GM21447 (cell line): ENCODE data around the gene LOXL1.

ENCODE experiments used
- ATAC-seq: cut with Tn5 transposase; IDR thresholded peaks from one replicate; pipeline ENCODE4 v1.9.1; 2021; ENCODE audit not compliant: unreplicated experiment

LOXL1 gene

DNA sequence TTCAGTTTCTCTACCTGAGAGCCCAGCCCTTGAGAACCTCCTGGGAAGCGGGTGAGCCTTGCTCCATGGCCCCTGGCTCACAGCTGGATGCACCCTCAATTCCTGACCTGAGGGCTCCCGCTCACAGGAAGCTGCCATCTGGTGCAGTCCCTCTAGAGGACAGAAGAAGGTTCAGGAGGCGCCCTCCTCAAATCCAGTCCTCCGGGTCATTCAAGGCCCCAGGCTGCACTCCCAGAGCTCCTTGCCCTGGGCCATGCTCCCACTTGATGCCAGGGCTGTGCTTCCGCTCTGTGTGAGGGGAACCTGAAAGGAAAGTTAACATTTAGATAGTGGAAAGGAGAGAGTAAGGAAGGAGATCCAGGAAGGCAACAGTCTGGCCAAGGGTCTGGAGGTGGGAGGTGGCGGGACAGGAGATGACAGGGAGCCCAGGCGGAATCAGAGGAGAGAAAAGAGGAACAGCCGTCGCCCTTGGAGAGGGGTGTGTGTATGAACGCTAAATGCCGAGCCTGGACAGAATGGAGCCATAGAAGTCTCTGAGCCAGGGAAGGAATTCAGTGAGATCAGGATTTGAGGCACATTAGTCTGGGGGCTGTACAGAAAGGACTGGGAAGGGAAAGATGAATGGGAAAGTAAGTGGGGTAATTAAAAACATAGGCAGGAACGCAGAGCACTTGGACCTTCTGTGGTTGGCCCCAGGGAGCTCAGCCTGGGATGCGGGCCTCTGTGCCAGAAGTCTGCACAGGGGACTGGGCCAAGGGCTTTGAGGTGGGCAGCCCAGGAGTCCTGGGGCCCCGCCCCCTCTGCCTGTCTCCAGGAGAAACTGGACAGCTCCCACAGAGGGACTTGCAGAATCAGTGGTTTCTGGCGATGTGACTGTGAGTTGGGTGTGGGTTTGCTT is 26.8 kb upstream of the LOXL1 start:
- ATAC-seq, result no peak

DNA sequence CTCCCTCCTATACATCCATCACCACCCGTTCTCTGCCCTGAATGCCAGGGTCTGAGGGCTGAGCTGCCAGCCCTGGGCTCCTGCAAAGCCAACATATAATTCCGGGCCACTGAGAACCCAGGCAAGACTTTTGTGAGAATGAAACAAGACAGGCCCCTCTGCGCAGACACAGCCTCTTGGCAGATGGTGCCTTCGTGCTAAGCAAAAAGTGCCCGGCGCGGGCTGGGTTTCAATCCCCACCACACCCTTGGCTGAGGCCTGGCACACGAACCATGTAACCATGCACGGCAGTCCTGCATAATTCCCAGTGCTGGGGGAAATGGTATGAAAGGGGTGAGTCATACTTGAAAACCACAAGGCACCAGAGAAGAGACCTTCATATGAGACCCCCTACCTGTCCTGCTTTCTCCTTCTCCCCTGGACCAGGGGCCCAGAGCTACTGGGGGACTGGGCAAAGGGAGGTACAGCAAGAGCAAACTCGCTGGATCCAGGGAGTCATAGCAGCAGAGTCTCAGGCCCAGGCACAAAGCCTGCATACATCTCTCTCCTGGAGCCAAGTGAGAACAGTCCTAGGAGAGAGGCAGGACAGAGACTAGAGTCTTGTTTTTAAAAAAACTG is 26.1 kb upstream of the LOXL1 start:
- no peak for ATAC-seq

DNA sequence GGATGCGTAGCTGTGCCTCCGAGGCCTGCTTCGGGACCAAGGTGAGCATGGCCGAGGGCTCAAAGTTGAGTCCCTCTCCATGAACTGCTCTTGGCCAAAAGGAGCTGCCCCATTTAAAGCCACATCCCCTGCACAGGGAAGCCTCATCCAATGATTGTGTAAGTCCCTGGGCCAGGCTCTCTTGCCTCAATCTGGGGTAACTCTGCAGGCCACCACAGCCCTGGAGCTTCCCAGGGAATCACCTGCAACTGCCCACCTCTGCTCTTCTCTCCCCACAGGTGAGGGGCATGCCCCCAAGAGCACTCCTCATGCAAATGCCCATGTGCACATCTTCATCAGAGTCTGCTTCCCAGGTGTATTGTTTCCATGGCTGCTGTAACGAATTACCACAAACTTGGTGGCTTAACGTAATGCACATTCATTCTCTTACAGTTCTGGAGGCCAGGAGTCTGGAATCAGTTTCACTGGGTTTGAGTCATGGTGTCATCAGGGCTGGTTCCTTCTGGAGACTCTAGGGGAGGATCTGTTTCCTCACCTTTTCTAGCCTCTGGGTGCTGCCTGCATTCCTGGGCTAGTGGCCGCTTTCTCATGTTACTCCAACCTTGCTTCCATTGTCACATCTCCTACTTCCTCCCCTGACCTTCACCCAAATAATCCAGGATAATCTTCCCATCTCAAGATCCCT is 25.0 kb upstream of the LOXL1 start:
- no peak for ATAC-seq

DNA sequence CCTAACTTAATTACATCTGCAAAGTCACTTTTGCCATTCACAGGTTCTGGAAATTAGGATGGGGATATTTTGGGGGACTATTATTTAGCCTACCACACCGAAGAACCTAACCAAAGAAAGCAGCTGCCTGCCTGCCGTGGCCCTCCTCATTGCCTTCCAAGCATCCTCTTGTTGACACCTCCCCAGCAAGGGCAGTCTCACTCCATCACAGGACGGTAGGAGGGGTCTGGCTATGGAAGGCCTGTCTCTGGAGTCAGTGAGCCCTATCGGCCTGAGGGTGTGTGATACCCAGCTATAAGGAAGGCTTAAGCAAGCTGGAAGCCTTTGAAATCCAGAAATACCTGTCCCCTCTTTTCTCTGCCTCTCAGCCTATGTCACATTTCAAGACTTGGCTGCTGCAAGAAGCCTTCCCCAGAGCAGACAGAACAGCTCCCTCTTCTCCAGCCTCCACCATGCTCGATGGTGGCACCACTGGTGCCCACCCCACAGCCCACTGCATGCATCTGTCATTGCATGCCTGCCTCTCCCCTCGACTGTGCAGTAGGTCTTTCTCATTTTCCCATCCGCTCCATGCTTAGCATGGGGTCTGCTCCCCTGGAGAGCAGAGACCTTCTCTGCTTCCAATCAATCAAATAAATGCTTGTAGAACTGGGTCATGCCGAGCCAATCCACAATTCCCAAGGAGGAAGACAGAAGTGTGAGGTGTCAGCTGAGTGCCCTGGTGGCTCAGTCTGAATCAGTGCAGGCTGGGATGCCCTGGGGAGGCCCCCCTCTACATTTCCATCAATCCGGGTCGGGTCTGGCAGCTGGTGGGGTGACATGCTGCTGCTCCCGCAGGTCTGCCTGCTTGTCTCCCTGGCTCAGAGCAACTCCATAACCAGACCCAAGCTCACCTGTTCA is 23.9 kb upstream of the LOXL1 start:
- no peak for ATAC-seq

DNA sequence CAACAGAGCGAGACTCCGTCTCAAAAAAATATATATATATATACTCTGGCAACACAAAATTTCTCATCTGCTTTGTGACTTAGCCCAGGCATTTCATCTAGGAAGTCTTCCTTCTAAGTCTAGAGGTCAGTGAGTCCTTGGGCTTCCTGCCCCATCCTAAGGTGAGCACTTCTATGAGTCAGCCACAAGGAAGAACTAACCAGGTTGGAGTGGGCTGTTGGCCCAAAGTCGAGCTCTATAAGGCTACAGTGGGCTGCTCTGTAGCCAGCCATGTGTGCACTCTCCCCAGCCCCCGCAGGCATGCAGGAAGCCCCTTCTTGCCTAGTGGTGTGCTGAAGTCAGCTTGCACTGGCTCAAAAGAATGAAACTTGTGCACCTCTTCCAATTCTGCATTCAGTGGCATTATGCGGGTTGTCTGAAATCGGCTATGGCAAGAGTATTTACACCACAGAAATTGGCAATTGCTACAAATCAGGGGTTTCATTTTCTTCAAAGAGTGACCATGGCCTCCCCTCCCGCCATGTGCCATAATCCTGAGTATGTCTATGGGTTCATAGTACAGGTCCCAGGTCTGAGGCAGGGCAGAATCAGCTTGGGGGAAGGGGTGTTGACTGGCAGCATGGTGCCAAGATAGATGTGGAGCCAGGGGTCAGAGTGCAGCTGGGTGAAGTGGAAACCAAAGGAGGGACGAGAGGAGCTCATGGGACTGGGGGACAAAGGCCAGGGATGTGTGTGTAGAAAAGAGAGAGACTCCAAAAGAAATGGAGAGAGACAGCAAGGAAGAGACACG is 22.0 kb upstream of the LOXL1 start:
- no peak for ATAC-seq

DNA sequence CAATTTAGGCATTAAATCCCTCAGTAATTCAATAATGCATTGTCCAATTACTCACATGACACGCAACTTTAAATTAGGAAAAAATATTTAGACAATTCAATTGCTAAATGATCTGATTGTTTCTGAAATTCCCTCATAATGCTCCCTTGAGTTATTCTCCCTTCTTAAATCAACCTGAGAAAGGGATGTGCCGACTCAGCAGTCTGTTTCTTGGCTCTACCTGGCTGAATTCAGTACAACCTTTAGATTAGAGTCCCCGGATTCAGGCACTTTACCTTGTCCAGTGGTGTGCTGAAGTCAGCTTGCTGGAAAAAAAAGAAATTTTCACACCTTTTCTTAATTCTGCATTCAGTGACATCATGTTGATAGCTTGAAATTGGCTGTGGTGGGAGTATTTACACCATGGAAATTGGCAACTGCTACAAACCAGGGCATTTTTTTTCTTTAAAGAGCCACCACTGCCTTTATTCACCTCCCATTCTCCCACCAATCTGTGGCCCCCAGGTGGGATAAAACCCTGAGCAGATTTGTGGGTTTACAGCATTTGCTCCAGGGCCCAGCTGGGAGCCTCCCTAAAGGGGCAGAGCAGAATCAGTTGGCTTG is 20.9 kb upstream of the LOXL1 start:
- ATAC-seq, result no peak

DNA sequence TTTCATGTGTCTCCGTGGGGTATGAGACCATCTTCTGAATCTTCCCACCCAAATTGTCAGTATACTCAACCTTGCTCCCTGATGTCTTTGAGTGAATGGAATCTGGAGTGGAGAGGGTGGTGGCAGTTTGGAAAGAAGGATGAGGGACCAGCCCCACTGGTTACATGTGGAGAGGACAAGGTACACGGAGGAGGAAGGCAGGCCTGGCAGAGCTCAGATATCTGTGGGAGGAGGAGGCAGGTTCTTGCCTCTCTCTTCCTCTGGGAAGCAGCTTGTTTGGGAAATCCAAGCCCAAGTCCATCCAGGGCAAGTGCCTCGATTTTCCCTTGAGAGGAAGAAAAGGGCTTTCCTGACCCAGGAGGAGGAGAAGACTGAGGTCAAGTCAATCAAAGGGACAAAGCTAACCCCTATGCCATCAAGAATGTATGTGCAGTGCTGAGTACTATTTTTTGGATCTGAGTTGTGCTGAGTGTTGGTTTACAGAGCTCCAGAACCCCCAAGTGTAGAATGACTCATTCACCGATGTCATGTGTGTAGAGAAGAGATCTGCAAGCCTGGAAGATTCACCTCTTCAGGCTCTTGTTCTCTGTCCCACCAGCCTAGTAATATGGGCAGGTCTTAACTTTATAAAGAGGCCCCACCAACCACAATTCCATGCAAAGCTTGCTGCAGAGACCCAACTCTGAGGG is 19.8 kb upstream of the LOXL1 start:
- ATAC-seq, result no peak

DNA sequence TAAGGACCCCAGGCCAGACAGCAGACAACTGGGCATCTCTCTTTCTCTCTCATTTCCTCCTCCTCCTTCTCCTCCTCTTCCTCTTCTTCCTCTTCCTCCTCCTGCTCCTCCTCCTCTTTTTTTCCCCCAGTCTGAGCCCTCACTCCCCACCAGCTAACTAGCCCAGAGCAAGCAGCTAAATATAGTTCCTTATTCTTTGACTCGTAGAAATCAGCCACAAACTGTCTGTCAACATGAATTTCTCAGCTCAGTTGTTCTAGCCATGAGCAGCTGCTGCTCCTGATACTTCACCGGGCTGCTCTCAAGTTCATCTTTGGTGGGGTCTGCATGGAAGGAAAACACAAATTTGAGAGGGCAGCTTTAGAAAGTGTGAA is 19.2 kb upstream of the LOXL1 start:
- no peak for ATAC-seq

DNA sequence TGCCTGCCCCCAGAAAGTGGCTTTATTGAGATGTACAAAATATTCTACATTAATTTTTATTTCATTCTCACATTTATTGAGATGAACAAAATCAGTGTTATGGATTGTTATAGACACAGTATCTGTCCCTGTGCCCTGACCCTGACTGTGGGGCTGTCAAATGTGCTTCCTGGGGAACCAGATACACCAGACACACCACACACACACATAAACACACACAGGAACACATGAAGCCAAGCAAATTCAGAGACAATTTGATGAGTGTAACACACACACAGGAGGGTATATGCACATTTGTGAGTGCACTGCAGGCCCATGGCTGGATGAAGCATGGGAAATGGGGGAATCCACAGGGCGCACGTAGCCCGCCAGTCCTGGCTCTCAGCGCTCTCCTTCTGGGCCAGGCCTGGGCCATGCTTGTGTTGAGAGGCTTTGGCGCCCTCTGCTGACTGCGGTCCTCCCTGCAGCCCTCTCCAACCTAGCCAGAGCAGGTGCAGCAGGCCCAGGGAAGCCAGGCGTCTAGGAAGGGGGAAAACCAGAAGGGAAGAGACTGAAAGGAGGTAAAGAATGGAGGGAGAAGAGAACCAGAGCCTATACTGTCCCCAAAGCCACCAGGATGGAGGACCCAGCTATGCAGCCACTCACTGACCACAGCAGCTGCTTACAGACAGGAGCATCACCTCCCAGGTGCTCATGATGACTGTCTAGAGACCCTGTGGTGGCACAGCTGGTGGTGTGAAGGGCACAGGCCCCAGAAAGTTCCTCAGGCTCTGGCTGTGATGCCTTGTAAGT is 18.0 kb upstream of the LOXL1 start:
- ATAC-seq, result no peak

DNA sequence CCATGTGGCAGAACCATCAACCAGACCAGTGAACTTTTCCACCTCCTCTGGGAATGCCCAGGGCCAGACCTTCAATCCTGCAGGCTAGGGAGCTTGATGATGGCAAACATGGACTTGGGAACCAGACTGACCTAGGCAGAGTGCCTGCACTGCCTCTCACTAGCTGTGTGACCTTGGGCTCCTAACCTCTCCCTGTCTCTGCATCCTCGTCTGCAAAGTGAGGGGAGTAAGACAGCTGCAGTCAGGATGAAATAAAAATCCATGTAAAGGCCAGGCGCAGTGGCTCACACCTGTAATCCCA is 17.5 kb upstream of the LOXL1 start:
- no peak for ATAC-seq

DNA sequence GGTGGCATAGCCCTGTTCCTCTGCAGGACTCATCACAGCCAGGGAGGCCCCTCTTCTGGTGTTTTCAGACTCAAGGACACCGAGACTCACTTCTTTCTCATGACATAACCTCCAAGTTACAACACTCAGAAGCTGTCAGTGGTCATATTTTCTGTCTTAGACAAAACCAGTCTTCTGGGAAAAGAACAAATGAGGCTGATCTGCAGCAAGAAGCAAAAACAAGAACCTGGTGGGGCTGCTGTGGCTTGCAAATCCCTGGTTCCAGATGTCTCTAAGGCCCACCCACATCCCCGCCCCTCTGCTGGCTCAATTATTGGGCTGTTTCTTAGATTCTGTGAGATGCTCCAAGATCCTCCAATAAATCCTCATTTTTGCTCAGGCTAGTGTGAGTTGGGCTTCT is 16.6 kb upstream of the LOXL1 start:
- no peak for ATAC-seq

DNA sequence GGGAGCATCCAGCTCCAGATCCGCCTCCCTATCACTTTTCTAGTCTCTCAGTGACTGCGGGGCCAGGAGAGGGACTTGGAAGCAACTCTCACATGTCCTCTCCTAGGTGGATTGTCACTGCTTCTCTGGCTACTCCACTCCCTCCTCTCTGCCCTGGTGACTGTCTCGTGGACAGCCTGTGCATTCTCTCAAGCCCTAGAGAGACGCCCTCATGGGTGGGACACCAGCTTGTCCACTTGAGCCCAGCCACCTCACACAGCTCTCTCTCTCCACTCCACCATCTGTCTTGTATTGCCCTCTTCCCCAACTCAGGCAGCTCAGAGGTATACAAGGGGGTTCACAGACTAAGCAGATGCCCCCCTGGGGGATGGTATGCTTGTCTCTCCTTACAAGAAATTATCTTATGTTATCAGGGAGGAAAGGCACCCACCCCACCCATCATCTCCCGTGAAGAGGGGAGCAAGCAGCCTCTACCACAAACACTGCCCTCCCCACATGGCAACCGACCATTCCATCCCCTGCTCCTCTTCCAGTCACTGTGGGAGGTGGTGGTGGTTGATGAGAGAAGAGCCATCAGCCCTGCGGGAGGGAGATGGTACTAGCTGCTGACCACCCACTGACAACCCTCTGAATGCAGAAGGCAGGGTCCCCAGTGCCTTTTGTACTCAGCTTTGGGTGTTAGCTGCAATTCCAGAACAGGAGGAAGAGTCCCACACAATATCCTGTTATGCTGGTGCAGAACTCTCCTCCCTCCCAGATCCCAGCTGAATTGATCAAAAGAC is 15.5 kb upstream of the LOXL1 start:
- ATAC-seq, result no peak

DNA sequence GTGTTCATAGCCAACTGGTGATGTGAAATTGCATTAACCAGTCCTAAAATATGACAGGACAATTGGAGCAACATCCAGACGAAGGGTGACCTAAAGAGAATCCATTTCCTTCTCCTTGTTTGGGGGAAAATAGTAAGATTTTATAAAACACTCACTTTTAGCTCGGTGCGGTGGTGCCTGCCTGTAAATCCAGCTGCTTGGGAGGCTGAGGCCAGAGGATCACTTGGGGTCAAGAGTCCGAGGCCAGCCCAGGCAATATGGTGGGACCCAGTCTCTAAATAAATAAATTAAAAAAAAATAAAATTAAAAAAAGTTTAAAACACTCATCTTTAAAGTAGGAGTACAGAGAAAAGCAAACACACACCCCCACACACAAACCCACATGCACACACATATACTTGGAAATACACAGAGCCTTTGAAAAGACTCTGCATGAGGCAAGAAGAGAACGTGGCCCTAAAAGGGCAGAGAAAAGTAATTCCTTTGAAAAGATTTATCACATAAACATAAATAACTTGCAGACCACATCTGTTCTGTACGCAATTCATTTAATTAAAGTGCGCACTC is 14.1 kb upstream of the LOXL1 start:
- no peak for ATAC-seq

DNA sequence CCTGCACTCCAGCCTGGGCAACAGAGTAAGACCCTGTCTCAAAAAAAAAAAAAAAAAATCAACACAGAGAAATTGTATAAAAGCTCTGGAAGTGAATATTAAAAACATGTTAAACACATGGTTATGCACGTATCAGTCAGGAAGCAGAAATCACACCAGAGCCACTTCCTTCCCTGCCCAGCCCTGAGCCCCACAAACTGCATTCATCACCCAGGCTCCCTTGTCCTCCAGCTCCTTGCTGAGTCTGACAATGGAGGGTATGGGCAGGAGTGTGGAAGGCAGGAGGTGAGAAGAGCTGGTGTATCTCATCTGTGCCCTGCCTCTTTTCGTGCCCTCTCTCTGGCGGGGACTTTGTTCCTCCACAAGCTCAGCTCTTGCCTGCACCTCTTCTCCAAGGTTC is 12.1 kb upstream of the LOXL1 start:
- ATAC-seq, result no peak

DNA sequence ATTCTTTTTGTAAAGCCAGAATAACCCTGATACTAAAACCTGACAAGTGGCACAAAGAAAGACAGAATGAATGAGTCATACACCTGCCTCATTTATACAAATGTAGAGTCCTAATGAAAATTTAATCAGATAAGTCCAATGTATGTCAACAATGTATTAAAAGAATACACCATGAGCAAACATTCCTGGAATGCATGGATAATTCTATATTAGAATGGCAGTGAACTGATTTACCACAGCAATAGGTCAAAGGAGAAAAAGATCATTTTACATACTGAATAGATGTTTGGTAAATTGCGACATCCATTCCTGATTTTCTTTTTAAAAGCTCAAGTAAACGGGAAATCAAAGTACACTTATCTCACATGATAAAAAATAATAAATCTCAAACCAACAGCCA is 11.2 kb upstream of the LOXL1 start:
- ATAC-seq, result no peak

DNA sequence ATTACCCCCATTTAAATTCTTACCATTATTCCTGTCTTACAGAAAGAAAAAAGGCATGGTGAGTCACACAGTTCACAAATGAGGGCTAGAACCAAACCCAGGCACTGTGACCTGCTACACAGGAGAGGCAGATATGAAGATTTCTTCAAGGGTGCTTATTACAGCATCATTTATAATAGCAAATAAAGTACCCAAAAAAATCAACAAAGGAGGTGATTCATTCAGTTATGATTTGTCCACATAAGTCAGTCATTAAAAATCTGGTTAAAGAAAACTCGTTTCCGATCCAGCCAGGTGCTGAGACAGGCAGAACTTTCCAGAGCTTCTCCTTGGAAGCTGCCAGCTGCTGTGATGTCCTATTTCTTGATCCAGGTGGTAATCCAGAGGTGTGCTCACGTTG is 7.5 kb upstream of the LOXL1 start:
- no peak for ATAC-seq

DNA sequence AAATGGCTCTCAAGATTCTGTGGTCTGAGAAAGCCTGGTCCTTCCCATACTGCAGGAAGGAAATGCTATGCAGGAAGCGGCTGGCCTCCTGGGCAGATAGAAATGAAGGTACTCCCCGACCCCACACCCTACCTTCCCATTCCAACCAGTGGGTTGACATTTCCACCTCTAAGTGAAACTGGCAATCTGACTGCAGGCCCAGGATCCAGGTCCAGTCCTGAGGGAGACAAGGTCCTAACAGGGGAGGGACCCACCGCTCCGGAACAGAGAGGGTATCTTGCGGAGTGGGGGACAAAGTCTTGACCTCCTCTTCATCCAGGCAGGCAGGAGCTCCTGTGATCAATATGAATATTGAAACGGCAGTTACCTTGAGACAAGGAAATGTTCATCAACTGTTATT is 6.6 kb upstream of the LOXL1 start:
- no peak for ATAC-seq
